Measurements from ENCODE around the gene RBM4B.

Gene RBM4B

DNA sequence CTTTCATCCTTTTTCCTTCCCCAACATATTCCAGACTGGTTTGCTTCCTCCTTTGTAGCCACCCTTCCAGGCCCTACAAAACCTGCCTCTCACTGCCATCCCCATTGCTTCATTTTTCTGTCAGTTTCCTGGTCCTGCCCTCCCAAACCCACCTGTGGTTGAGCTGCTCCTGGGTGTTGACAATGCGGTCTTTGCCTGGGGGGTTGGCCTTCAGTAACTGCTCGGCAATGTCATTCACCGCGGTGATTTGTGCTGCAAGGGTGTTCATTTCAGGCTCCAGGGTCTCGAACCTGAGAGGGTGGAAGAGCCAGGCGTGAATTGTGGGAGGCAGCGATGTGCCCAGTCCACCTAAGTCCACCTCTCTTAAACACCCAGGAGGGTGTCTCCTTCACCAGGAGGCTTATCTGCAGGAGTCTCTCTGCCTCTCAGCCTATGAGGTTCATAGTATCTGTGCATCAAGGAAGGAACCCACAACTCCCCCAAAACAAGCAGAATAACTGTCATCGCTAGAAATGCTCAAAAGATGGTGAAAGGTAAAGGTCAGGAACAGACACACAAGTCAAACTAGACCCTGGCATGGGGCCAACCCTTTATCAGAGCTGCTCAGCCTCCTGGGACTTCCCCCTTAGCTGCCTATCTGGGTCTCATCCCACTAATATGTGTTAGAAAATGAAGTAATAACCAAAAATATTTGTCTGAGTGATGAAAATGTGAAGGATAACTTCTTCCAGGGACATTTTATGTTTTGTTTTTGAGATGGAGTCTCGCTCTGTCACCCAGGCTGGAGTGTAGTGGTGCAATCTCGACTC, 23.9 kb upstream of the RBM4B start:
- TF ChIP-seq POLR2AphosphoS5 (IDR thresholded peaks at IDR 0.05; ENCODE audit: low read depth, low read length): no peak

DNA sequence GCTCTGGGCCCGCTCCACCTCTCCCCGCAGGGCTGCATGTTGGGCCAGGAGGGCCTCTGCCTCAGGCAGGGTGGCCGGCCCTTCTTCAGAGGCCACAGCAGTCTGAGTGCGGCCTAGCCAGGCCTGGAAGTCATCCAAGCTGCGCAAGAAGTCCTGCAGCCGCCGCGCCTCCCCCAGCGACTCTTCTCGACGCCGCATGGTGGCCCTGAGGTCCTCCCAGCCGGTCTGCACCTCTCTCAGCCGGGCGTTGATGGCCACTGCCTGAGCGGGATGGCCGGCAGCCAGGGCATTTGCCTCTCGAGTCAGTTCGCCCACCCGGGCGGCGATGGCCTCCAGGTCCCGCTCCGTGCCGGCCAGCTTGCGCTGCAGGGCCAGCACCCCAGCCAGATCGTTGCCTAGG, 23.1 kb upstream of the RBM4B start:
- no peak for TF ChIP-seq POLR2AphosphoS5 (IDR thresholded peaks at IDR 0.05; ENCODE audit: low read depth, low read length)
- no peak for TF ChIP-seq REST (IDR thresholded peaks at IDR 0.05; ENCODE audit: insufficient read depth in 1 of 2, low read depth in 2 of 2, low read length in 2 of 2)
- no peak for TF ChIP-seq SIN3A (IDR thresholded peaks at IDR 0.05; ENCODE audit: borderline replicate concordance, insufficient read depth, low read length)
- no peak for TF ChIP-seq FOXP2 (optimal IDR thresholded peaks at IDR 0.05; ENCODE audit: borderline replicate concordance, extremely low read depth, extremely low read length, insufficient read depth)
- no peak for TF ChIP-seq TAF1 (IDR thresholded peaks at IDR 0.05; ENCODE audit: borderline replicate concordance, insufficient read depth, low read length)

GRCh38 chr11:66700337-66700736, 22.6 kb upstream of the RBM4B start:
- TF ChIP-seq REST (IDR thresholded peaks at IDR 0.05; ENCODE audit: insufficient read depth in 1 of 2, low read depth in 2 of 2, low read length in 2 of 2): no peak

GRCh38 chr11:66698491-66698890, 20.8 kb upstream of the RBM4B start:
- no peak for TF ChIP-seq SIN3A (IDR thresholded peaks at IDR 0.05; ENCODE audit: borderline replicate concordance, insufficient read depth, low read length)
- no peak for TF ChIP-seq FOXP2 (optimal IDR thresholded peaks at IDR 0.05; ENCODE audit: borderline replicate concordance, extremely low read depth, extremely low read length, insufficient read depth)
- no peak for TF ChIP-seq POLR2AphosphoS5 (IDR thresholded peaks at IDR 0.05; ENCODE audit: low read depth, low read length)
- no peak for TF ChIP-seq TAF1 (IDR thresholded peaks at IDR 0.05; ENCODE audit: borderline replicate concordance, insufficient read depth, low read length)
- no peak for TF ChIP-seq REST (IDR thresholded peaks at IDR 0.05; ENCODE audit: insufficient read depth in 1 of 2, low read depth in 2 of 2, low read length in 2 of 2)

DNA sequence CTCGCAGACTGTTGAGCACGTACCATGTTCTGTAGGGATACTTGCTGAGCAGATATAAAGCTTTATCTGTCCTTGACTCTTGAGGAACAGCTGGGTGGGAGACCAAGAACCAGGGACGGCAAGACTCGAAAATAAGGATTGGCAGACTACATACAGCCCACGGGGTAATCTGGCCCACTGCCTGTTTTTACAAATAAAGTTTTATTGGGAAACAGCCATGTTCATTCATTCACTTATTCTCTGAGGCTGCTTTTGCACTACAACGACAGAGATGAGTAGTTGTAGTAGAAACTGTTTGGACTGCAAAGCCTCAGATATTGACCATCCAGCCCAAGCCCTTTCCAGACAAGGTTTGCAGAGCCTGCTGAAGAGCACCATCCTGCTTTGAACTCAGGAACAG, 20.3 kb upstream of the RBM4B start:
- TF ChIP-seq SIN3A (IDR thresholded peaks at IDR 0.05; ENCODE audit: borderline replicate concordance, insufficient read depth, low read length) (no peak), TAF1 (IDR thresholded peaks at IDR 0.05; ENCODE audit: borderline replicate concordance, insufficient read depth, low read length) (no peak), FOXP2 (optimal IDR thresholded peaks at IDR 0.05; ENCODE audit: borderline replicate concordance, extremely low read depth, extremely low read length, insufficient read depth) (no peak), REST (IDR thresholded peaks at IDR 0.05; ENCODE audit: insufficient read depth in 1 of 2, low read depth in 2 of 2, low read length in 2 of 2) (no peak), POLR2AphosphoS5 (IDR thresholded peaks at IDR 0.05; ENCODE audit: low read depth, low read length) (no peak)

All from PFSK-1 (cell line).